GM18526 (cell line): Measurements from ENCODE around the gene NPBWR2.

Source experiments
- POLR2A ChIP-seq: IDR thresholded peaks from 3 replicates; pipeline ENCODE4 v1.6.1; 2011; ENCODE audit not compliant: insufficient read length; ENCODE audit errors: extremely low read depth

NPBWR2 gene

GRCh38 chr20:64106981-64107735 lies at the start of gene NPBWR2:
Gene NPBWR2 (minus strand): TSS chr20:64107565. CDS start chr20:64106831, 734 bp downstream.
- TF ChIP-seq POLR2A: no peak

- no peak for TF ChIP-seq POLR2A
Measured at GRCh38 chr20:64156136-64156885, 48.9 kb upstream of the NPBWR2 start.

GRCh38 chr20:64155258-64156135 lies 48.1 kb upstream of the NPBWR2 start:
- no peak for TF ChIP-seq POLR2A

GRCh38 chr20:64154590-64155257 lies 47.4 kb upstream of the NPBWR2 start:
- no peak for TF ChIP-seq POLR2A

GRCh38 chr20:64153861-64154589 lies 46.7 kb upstream of the NPBWR2 start:
- no peak for TF ChIP-seq POLR2A

GRCh38 chr20:64153410-64153809 lies 46.0 kb upstream of the NPBWR2 start:
- no peak for TF ChIP-seq POLR2A

GRCh38 chr20:64152906-64153305 lies 45.5 kb upstream of the NPBWR2 start:
- no peak for TF ChIP-seq POLR2A

GRCh38 chr20:64151633-64152530 lies 44.5 kb upstream of the NPBWR2 start:
- TF ChIP-seq POLR2A: no peak

GRCh38 chr20:64150756-64151632 lies 43.6 kb upstream of the NPBWR2 start:
- no peak for TF ChIP-seq POLR2A

- TF ChIP-seq POLR2A: no peak
Measured at GRCh38 chr20:64149809-64150560, 42.6 kb upstream of the NPBWR2 start.

- no peak for TF ChIP-seq POLR2A
Measured at GRCh38 chr20:64149141-64149540, 41.8 kb upstream of the NPBWR2 start.

GRCh38 chr20:64148581-64148980 lies 41.2 kb upstream of the NPBWR2 start:
- no peak for TF ChIP-seq POLR2A
